Stimulated activated CD8-positive, alpha-beta memory T cell treated with anti-CD3 and anti-CD28 coated beads, Interleukin-12 subunit alpha, Interleukin-12 subunit beta, amount 100 ng/mL, for 24 hours (primary cell): ENCODE results near the gene NPTXR.
"Not testable (repeated sequence)": the region's sequence is repeated elsewhere in the genome, so short reads cannot be mapped to it uniquely, and the experiment has no call there.

Experiments used
- DNase-seq: peaks from one replicate; pipeline ENCODE4 v3.0.0-alpha.2; 2020; ENCODE audit errors: extremely low read depth

NPTXR gene

DNA sequence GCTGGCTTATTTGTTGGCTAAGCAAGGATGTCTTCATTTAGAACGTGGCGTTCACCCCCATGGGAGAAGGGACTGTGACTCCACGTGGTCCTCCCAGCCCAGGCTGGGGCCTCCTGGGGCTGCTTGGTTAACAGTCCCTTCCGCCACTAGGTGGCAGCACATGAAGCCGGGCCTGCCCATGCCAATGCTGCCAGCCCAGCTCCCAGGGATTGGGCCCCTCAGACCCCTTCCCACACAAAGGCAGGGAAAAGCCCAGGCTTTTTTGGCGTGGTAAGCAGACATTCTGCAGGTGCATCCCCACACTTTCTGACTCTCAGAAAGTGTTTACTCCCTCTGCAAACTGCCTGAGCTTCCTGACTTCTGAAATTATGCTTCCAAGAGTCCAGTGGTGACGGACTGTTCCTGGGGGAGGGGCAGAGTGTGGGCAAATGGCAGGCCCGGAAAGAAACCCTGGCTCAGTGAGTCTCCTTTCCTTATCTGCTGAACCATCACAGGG is 25.1 kb upstream of the NPTXR start:
- peak; percentile 72 for DNase-seq

GRCh38 chr22:38868286-38868721 is 24.5 kb upstream of the NPTXR start:
- DNase-seq: no peak

GRCh38 chr22:38867471-38868285 is 23.9 kb upstream of the NPTXR start:
- DNase-seq: no peak

GRCh38 chr22:38867124-38867455 is 23.3 kb upstream of the NPTXR start:
- DNase-seq: no peak

DNA sequence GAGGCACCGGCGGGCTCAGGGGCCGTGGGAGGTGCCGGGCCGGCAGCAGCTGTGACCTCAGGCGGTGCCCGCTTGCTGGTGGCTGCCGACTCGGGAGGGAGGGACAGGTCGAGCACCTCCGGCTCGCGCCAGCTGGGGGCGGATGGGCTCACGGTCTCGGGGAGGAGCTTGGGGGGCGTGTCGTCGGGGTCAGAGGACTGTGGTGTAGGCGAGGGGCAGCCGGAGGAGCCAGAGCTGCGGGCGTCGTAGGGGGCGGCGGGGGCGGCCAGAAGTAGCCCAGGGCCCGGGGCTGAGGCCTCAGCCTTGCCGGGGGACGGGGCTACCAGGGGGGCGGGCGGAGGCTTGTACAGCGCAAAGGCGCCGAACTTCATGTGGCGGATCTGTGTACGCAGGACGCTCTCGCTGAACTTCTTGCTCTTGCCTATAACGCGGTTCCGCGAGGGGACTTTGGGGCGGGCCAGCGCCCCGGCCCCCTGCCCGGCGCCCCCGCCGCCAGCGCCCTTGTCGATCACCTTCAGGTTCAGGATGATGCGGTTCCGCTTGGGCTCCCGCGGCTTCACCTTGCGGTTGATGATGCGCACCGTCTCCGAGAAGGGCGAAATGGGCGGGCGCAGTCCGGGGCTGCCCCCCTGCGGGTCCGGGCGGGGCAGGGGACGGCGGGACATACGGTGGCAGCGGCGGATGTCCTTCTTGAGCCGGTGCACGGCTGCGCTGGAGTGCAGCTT is 22.7 kb upstream of the NPTXR start:
- DNase-seq: no peak

DNA sequence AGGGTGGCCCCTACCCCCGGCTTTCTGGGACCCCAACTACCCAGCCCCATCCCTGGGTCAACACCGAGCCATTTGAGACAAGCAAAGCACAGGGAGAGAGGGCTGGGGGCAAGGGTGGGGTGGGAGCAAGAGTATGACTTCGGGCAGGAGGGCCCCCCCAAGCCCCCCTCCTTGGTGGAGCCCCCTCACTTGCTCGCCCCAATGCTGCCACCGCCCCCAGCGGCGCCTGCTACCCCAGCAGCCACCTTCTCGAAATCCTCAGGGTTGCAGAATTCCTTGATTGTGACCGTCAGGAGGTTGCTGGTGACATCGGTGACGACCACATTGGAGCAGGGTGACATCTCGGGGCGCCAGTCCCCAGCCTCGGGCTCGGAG is 22.2 kb upstream of the NPTXR start:
- DNase-seq: no peak

- no peak for DNase-seq
Observed at GRCh38 chr22:38865201-38866023, 21.6 kb upstream of the NPTXR start.

GRCh38 chr22:38864361-38865191 is 20.7 kb upstream of the NPTXR start:
- DNase-seq: no peak

DNA sequence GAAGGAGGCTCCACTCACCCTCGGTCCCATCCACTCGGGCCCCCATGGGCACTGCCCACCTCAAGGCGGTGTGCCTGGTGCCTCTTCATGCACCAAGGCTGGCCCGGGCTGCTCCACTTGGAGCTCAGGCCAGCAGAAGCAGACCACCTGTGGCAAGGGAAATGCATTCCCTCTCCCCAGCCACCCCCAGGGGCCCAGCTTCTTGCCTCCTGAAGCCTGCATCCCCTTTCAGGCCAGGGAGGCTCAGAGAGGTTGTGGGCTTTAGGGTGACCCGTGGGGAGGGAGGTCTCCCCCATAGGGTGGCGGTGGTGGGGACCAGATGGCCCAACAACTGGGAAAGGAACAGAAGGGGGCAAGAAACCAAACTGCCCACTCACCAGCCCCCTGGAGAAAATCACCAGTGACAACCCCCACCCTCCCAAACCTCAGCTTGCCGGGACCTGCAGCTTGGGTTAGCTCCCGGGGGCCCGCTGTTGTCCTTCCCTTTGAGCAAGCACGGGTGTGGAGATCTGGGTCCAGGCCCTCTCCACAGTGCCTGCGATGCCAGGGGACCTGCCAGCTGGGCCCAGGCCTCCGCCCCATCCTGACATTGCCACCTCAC is 19.8 kb upstream of the NPTXR start:
- no peak for DNase-seq

DNA sequence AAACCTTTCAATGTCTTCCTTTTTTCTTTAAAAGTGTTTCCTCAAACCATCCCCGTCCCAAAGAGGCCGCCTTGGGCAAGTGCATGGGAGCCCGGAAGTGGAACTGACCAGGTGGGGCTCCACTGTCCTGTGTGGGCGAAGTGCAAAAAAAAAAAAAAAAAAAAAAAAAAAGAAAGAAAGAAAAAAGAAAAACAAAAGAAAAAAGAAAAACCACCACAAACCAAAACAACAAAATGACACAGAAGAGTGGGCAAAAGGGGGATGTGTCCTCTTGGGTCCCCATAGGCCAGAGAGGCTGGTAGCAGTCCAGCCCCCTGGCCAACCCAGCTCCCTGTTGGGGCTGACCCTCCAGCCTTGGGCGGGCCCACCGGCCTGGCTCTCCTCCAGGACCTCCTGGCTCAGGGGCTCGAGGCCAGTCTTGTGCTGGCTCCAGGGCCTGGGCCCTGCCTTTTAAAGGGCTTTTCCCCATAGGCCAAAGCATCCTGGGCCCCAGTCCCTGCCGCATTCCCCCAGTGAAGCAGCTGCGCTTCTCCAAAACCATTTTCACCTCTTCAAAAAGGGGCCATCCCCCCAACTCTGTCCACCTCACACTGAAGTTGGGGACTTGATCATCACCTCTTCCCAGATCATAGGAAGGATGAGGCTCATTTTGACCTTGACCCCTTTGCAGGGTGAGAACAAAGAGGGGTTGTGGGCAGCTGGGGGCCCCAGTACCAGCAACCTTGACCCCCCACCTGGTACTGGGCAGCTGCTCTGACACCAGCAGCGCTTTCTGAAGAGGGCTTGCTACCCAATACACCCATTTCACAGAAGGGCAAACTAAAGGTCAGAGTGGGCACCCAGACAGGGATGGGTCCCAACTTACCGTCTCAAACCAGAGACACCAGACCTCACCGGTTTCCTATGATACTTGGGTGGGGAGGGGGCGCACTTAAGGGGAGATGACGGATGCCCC is 18.8 kb upstream of the NPTXR start:
- no peak for DNase-seq

DNA sequence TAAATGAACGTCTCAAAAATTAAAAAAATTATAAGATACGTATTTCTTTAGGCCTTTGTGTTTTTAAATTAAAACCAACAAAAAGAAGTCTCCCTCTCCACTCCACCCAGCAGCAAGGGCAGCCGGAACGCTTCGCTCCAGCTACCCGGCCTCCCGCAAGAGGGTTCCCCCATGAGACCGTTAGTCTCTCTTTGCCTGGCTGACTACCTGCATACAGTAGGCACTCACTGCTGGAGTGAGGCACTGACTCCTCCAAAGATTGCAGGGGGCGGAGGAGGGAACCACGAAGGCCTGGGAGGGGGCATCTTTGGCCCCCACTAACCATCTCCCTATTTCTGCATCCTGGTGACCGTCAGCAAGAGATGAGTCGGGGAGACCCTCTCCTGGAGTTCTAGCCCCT is 18.1 kb upstream of the NPTXR start:
- no peak for DNase-seq

DNA sequence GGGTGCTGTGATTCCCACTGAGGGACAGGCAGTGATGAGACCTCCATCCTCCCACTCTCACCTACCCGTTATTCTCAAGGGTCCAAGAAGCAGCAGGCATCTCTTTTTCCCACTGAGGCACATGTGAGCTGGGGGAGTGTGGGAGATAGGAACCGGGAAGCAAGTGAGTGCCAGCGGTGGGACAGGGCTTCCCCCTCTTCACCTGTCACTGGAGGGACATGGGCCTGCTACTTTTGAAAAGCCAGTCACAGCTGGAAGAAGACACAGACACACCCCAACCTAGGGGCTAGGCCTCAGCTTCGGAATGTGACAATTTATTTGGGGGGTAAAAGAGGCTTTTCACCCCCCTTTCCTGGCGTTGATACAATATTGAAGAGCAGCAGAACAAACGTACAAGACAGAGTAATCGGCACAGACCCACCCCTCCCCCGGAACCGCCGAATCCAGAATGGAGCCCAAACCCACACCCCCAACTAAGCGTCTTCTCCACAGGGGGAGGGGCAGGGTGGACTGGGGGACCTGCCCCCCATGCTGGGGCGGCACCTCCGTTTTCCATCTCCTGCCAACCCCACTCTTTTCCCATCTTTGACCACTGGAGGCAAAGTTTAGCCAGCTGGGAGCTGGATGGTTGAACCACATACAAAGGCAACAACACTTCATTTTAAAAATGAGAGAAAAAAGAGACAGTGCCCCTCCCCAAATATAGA is 17.5 kb upstream of the NPTXR start:
- DNase-seq: no peak

GRCh38 chr22:38860283-38861169 is 16.7 kb upstream of the NPTXR start:
- DNase-seq: no peak

GRCh38 chr22:38859581-38860282 is 15.9 kb upstream of the NPTXR start:
- DNase-seq: no peak

GRCh38 chr22:38858492-38858891 is 14.7 kb upstream of the NPTXR start:
- no peak for DNase-seq

DNA sequence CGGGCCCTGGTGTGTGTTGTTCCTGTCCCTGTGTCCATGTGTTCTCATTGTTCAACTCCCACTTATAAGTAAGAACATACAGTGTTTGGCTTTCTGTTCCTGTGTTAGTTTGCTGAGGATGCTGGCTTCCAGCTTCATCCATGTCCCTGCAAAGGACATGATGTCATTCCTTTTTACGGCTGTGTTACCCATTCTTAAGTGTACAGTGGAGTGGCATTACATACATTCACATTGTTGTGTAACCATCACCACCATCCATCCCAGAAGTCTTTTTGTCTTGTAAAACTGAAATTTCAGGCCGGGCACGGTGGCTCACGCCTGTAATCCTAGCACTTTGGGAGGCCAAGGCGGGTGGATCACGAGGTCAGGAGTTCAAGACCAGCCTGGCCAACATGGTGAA is 10.6 kb upstream of the NPTXR start:
- not testable (repeated sequence) for DNase-seq

GRCh38 chr22:38853883-38854282 is 10.1 kb upstream of the NPTXR start:
- DNase-seq: not testable (repeated sequence)
